GM23338 (cell line): ENCODE data around the gene SCFD1. TPM values are rescaled to one million over a fixed set of nuclear protein-coding genes. Genes with fewer than 3 reads are reported as not detected.

Experiments used
- ATAC-seq: fragments of 200-7000 bp; cut with Tn5 transposase; 3 replicates; pipeline ENCODE4 v1.9.1; 2020
- DNase-seq: peaks from one replicate; pipeline ENCODE4 v3.0.0-alpha.2; 2015; ENCODE audit warnings: low spot score
- H2AFZ ChIP-seq: fragments of 200-600 bp; sonication (generic); 2 replicates; pipeline ENCODE4 v1.8.0; 2016; ENCODE audit warnings: antibody characterized with exemption, mild to moderate bottlenecking, moderate library complexity
- H3F3A ChIP-seq: fragments of 200-600 bp; sonication (generic); replicated peaks from 2 replicates; pipeline ENCODE4 v1.8.0; 2017; ENCODE audit warnings: antibody characterized with exemption, mixed run types, low read depth
- H3K27ac ChIP-seq: fragments of 200-600 bp; sonication (generic); 2 replicates; pipeline ENCODE4 v1.6.1; 2016; ENCODE audit warnings: low read depth
- H3K27me3 ChIP-seq: fragments of 200-600 bp; sonication (generic); 2 replicates; pipeline ENCODE4 v1.8.0; 2016; ENCODE audit warnings: mild to moderate bottlenecking, mixed run types, moderate library complexity; ENCODE audit not compliant: insufficient read depth
- H3K36me3 ChIP-seq: fragments of 200-600 bp; sonication (generic); 2 replicates; pipeline ENCODE4 v1.8.0; 2016; ENCODE audit warnings: mild to moderate bottlenecking; ENCODE audit not compliant: insufficient read depth
- H3K4me1 ChIP-seq: fragments of 200-600 bp; sonication (generic); 2 replicates; pipeline ENCODE4 v1.8.0; 2016; ENCODE audit warnings: mild to moderate bottlenecking, moderate library complexity; ENCODE audit not compliant: insufficient read depth
- H3K4me2 ChIP-seq: fragments of 200-600 bp; sonication (generic); 2 replicates; pipeline ENCODE4 v1.7.1; 2017; ENCODE audit warnings: mixed run types
- H3K4me3 ChIP-seq: fragments of 200-600 bp; sonication (generic); 2 replicates; pipeline ENCODE4 v1.6.1; 2016; ENCODE audit warnings: mixed run types
- H3K79me2 ChIP-seq: fragments of 200-600 bp; sonication (generic); replicated peaks from 2 replicates; pipeline ENCODE4 v1.8.0; 2017; ENCODE audit warnings: mild to moderate bottlenecking; ENCODE audit not compliant: insufficient read depth
- H3K9me2 ChIP-seq: fragments of 200-600 bp; sonication (generic); 2 replicates; pipeline ENCODE4 v1.8.0; 2017; ENCODE audit not compliant: insufficient read depth
- H4K20me1 ChIP-seq: fragments of 200-600 bp; sonication (generic); replicated peaks from 2 replicates; pipeline ENCODE4 v1.8.0; 2017; ENCODE audit warnings: mild to moderate bottlenecking; ENCODE audit not compliant: insufficient read depth
- H3K27ac Mint-ChIP-seq: 2 replicates; pipeline ENCODE4 v1.8.0; 2020; ENCODE audit warnings: inconsistent platforms, mild to moderate bottlenecking, moderate library complexity, mixed read lengths
- H3K27me3 Mint-ChIP-seq: 3 replicates; pipeline ENCODE4 v1.8.0; 2022; ENCODE audit warnings: low read depth, mild to moderate bottlenecking, moderate library complexity, mixed read lengths, inconsistent platforms; ENCODE audit not compliant: insufficient read depth, poor library complexity
- H3K36me3 Mint-ChIP-seq: 3 replicates; pipeline ENCODE4 v1.8.0; 2021; ENCODE audit warnings: low read depth, mild to moderate bottlenecking, inconsistent platforms, moderate library complexity, mixed read lengths
- H3K4me1 Mint-ChIP-seq: 3 replicates; pipeline ENCODE4 v1.8.0; 2020; ENCODE audit warnings: mild to moderate bottlenecking, inconsistent platforms, mixed read lengths
- H3K4me3 Mint-ChIP-seq: 3 replicates; pipeline ENCODE4 v1.8.0; 2021; ENCODE audit warnings: moderate library complexity, mild to moderate bottlenecking, inconsistent platforms, mixed read lengths
- H3K9me3 Mint-ChIP-seq: 3 replicates; pipeline ENCODE4 v1.8.0; 2020; ENCODE audit warnings: moderate library complexity, mild to moderate bottlenecking, inconsistent platforms, mixed read lengths
- CREB1 ChIP-seq: fragments of 250-450 bp; sonication (Bioruptor Pico); IDR thresholded peaks from 2 replicates; pipeline ENCODE4 v1.5.0; 2020; ENCODE audit warnings: low read depth, mild to moderate bottlenecking, moderate library complexity
- EZH2 ChIP-seq: fragments of 200-600 bp; sonication (generic); IDR thresholded peaks from one replicate; pipeline ENCODE4 v1.8.0; 2017; ENCODE audit warnings: antibody characterized with exemption, mild to moderate bottlenecking, low read depth; ENCODE audit not compliant: unreplicated experiment
- EZH2phosphoT487 ChIP-seq: fragments of 200-600 bp; sonication (generic); IDR thresholded peaks from one replicate; pipeline ENCODE4 v1.8.1; 2018; ENCODE audit warnings: antibody characterized with exemption; ENCODE audit not compliant: unreplicated experiment
- JUNB ChIP-seq: IDR thresholded peaks from one replicate; pipeline ENCODE4 v1.6.1; 2016; ENCODE audit warnings: antibody characterized with exemption; ENCODE audit not compliant: unreplicated experiment
- NANOG ChIP-seq: IDR thresholded peaks from 2 replicates; pipeline ENCODE4 v1.6.1; 2016; ENCODE audit warnings: antibody characterized with exemption, borderline replicate concordance
- POLR2AphosphoS5 ChIP-seq: IDR thresholded peaks from 2 replicates; pipeline ENCODE4 v1.6.1; 2016; ENCODE audit warnings: antibody characterized with exemption, low read depth
- ZNF114 ChIP-seq: fragments of 250-450 bp; sonication (Bioruptor Pico); IDR thresholded peaks from 2 replicates; pipeline ENCODE4 v1.5.0; 2020; ENCODE audit warnings: mild to moderate bottlenecking, moderate library complexity
- ZNF331 ChIP-seq: fragments of 250-450 bp; sonication (Bioruptor Pico); IDR thresholded peaks from 2 replicates; pipeline ENCODE4 v1.5.0; 2020; ENCODE audit warnings: low read depth, mild to moderate bottlenecking, moderate library complexity
- polyA plus RNA-seq: library from polyadenylated mRNA; unstranded; fragments of >200 nt; fragmentation: Nextera tagmentation; extraction: Ambion mirVana; gene quantifications from 2 replicates; pipeline ENCODE4 v1.2.1, GENCODE V29; 2016
- total RNA-seq: library from RNA; depleted of rRNA; stranded (reverse); fragments of >200 nt; shearing (Covaris generic); gene quantifications from 2 replicates; pipeline ENCODE4 v1.2.3, GENCODE V29; 2014
- TF ChIP-seq, protein P1 (sequence below): IDR thresholded peaks from one replicate; pipeline ENCODE4 v1.6.1; 2018; ENCODE audit warnings: antibody characterized with exemption; ENCODE audit not compliant: unreplicated experiment
- TF ChIP-seq, protein P2 (sequence below), 2 experiments: fragments of 200-600 bp in 1 of 2; sonication (generic) in 1 of 2; conservative IDR thresholded peaks; 2 replicates each; pipeline versions ENCODE4 v1.5.1 to v1.6.1; 2016 to 2017; ENCODE audit warnings: antibody characterized with exemption in 2 of 2, low read depth in 2 of 2, mild to moderate bottlenecking in 2 of 2, moderate library complexity in 1 of 2

SCFD1 gene
- total and polyA plus RNA-seq, 2 experiments from 2014 or later: 77.6 to 110 TPM

DNA sequence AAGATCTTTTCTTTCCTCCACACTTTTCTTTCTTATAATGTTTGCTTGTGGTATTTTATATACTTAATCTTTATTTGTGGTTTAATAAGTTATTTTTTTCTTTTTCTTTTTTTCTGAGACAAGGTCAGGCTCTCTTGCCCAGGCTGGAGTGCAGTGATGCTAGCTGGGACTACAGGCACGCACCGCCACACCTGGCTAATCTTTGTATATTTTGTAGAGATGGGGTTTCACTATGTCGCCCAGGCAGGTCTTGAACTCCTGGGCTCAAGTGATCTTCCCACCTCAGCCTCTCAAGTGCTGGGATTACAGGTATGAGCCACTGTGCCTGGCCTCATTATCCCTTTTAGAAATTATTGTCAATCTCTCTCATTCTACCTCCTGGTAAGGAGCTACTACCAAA, 87.1 kb downstream of the SCFD1 start (continued):
- TF ChIP-seq, protein P1, sequence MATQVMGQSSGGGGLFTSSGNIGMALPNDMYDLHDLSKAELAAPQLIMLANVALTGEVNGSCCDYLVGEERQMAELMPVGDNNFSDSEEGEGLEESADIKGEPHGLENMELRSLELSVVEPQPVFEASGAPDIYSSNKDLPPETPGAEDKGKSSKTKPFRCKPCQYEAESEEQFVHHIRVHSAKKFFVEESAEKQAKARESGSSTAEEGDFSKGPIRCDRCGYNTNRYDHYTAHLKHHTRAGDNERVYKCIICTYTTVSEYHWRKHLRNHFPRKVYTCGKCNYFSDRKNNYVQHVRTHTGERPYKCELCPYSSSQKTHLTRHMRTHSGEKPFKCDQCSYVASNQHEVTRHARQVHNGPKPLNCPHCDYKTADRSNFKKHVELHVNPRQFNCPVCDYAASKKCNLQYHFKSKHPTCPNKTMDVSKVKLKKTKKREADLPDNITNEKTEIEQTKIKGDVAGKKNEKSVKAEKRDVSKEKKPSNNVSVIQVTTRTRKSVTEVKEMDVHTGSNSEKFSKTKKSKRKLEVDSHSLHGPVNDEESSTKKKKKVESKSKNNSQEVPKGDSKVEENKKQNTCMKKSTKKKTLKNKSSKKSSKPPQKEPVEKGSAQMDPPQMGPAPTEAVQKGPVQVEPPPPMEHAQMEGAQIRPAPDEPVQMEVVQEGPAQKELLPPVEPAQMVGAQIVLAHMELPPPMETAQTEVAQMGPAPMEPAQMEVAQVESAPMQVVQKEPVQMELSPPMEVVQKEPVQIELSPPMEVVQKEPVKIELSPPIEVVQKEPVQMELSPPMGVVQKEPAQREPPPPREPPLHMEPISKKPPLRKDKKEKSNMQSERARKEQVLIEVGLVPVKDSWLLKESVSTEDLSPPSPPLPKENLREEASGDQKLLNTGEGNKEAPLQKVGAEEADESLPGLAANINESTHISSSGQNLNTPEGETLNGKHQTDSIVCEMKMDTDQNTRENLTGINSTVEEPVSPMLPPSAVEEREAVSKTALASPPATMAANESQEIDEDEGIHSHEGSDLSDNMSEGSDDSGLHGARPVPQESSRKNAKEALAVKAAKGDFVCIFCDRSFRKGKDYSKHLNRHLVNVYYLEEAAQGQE: no peak
- TF ChIP-seq ZNF331 (CRISPR knock-in tag) (no peak), ZNF114 (CRISPR knock-in tag) (no peak), EZH2 (no peak), NANOG (no peak), POLR2AphosphoS5 (no peak)

DNA sequence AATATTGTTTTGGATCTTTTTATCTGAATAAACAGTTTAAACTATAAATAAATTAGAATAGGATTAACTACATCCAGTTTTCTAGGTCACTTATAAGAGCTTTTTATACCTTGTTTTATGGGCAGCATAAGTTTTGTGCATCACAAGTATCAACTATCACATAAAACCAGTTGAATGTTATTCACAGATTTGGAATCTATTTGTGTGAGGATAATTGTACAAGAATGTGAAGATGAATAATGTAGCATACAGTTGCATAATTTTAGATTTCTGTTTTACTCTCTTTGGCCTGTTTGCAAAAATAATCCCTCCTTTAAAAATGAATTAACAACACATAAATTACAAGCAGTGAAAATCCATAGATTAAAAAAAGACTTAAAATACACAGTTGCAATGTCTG, 88.8 kb downstream of the SCFD1 start:
- Histone ChIP-seq H3K4me1 (no peaks in the 10 kb centered on the region), H3K27me3 (no peaks in the 10 kb centered on the region), H3K4me2 (no peak overlapping the region), H3K9me2 (no peaks in the 10 kb centered on the region), H2AFZ (no peak overlapping the region), H3K4me3 (no peak overlapping the region), H4K20me1 (no peaks in the 10 kb centered on the region), H3F3A (no peaks in the 10 kb centered on the region), H3K27ac (no peak overlapping the region), H3K36me3 (peaks cover 5% of the 10 kb centered on the region; the same call in 1 of the 2 replicates), H3K79me2 (no peaks in the 10 kb centered on the region)
- Mint-ChIP-seq H3K9me3 (no peaks in the 10 kb centered on the region), H3K4me1 (no peaks in the 10 kb centered on the region), H3K4me3 (no peak overlapping the region), H3K27me3 (no peaks in the 10 kb centered on the region), H3K36me3 (no peaks in the 10 kb centered on the region), H3K27ac (no peak overlapping the region)
- ATAC-seq (no peak), DNase-seq (no peak)
- TF ChIP-seq ZNF114 (CRISPR knock-in tag) (no peak), JUNB (no peak), CREB1 (CRISPR knock-in tag) (no peak), EZH2 (no peak), ZNF331 (CRISPR knock-in tag) (no peak), NANOG (no peak), POLR2AphosphoS5 (no peak), EZH2phosphoT487 (no peak)
- TF ChIP-seq, protein P1: no peak
- TF ChIP-seq, protein P2, sequence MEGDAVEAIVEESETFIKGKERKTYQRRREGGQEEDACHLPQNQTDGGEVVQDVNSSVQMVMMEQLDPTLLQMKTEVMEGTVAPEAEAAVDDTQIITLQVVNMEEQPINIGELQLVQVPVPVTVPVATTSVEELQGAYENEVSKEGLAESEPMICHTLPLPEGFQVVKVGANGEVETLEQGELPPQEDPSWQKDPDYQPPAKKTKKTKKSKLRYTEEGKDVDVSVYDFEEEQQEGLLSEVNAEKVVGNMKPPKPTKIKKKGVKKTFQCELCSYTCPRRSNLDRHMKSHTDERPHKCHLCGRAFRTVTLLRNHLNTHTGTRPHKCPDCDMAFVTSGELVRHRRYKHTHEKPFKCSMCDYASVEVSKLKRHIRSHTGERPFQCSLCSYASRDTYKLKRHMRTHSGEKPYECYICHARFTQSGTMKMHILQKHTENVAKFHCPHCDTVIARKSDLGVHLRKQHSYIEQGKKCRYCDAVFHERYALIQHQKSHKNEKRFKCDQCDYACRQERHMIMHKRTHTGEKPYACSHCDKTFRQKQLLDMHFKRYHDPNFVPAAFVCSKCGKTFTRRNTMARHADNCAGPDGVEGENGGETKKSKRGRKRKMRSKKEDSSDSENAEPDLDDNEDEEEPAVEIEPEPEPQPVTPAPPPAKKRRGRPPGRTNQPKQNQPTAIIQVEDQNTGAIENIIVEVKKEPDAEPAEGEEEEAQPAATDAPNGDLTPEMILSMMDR (conservative IDR thresholded peaks at IDR 0.05; ENCODE audit: low read depth in 2 of 2): no peak
